ENCODE measurements around the gene PRKCB.

GRCh38 chr16:23905027-23905426 lies 69.2 kb downstream of the PRKCB start:
- TF ChIP-seq, protein P1, sequence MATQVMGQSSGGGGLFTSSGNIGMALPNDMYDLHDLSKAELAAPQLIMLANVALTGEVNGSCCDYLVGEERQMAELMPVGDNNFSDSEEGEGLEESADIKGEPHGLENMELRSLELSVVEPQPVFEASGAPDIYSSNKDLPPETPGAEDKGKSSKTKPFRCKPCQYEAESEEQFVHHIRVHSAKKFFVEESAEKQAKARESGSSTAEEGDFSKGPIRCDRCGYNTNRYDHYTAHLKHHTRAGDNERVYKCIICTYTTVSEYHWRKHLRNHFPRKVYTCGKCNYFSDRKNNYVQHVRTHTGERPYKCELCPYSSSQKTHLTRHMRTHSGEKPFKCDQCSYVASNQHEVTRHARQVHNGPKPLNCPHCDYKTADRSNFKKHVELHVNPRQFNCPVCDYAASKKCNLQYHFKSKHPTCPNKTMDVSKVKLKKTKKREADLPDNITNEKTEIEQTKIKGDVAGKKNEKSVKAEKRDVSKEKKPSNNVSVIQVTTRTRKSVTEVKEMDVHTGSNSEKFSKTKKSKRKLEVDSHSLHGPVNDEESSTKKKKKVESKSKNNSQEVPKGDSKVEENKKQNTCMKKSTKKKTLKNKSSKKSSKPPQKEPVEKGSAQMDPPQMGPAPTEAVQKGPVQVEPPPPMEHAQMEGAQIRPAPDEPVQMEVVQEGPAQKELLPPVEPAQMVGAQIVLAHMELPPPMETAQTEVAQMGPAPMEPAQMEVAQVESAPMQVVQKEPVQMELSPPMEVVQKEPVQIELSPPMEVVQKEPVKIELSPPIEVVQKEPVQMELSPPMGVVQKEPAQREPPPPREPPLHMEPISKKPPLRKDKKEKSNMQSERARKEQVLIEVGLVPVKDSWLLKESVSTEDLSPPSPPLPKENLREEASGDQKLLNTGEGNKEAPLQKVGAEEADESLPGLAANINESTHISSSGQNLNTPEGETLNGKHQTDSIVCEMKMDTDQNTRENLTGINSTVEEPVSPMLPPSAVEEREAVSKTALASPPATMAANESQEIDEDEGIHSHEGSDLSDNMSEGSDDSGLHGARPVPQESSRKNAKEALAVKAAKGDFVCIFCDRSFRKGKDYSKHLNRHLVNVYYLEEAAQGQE (IDR thresholded peaks at IDR 0.05; ENCODE audit: insufficient read depth in 1 of 2, low read depth in 2 of 2, low read length in 2 of 2) = no peak
- TF ChIP-seq POLR2AphosphoS5 (IDR thresholded peaks at IDR 0.05; ENCODE audit: low read depth, low read length) = no peak
- TF ChIP-seq TAF1 (IDR thresholded peaks at IDR 0.05; ENCODE audit: borderline replicate concordance, insufficient read depth, low read length) = no peak

All from PFSK-1 (cell line).